K562 (cell line): Measurements from ENCODE around the gene VANGL1. TPM values are rescaled to one million over a fixed set of nuclear protein-coding genes. Genes with fewer than 3 reads are reported as not detected.

Source experiments
- ATAC-seq: fragments of 200-7000 bp; cut with Tn5 transposase; 3 replicates; pipeline ENCODE4 v1.9.1; 2020; ENCODE audit warnings: moderate library complexity
- BruUV-seq: library from RNA; stranded (reverse); fragments of 400-500 nt; replicated peaks from 2 replicates; lab custom pipeline; 2021; lab: Mats Ljungman, UMichigan
- CTCF ChIA-PET: fragments of 300-600 bp; formaldehyde crosslinking; extraction: SDS; loops from one replicate; lab custom pipeline; 2021; ENCODE audit warnings: low intra/inter-chr PET ratio; lab: Yijun Ruan, JAX
- POLR2A ChIA-PET: fragments of 300-600, 350-650 bp; sonication (Branson Sonifier 250); formaldehyde crosslinking; extraction: SDS; loops from one replicate; lab custom pipeline; 2021; ENCODE audit warnings: antibody characterized with exemption, inconsistent platforms; lab: Yijun Ruan, JAX
- DNase-seq, 4 experiments: peaks; one replicate each; pipeline versions ENCODE4 v3.0.0 to v3.0.0-alpha.2; 2011 to 2018; ENCODE audit warnings: low spot score in 3 of 4, mixed read lengths in 3 of 4; ENCODE audit errors: extremely low read depth in 1 of 4
- FAIRE-seq: peaks from 2 replicates; lab custom pipeline; 2011; peaks lifted over from hg19 to GRCh38; lab: Jason Lieb, UNC
- H2AFZ ChIP-seq: 2 replicates; pipeline ENCODE4 v1.6.0; 2011; ENCODE audit warnings: low read depth, low read length, control low read depth, inconsistent platforms
- H3K27ac ChIP-seq: fragments of 200-600 bp; 3 replicates; pipeline ENCODE4 v1.8.0; 2011; ENCODE audit warnings: low read depth, mild to moderate bottlenecking, control low read depth, inconsistent platforms, low read length, moderate library complexity, mixed read lengths; ENCODE audit errors: extremely low read depth
- H3K27me3 ChIP-seq, 2 experiments: fragments of 300-600 bp in 1 of 2; 2 replicates in 1 of 2; 3 replicates in 1 of 2; pipeline versions ENCODE4 v1.6.0 to v1.8.0; 2011; ENCODE audit warnings: inconsistent platforms in 2 of 2, low read length in 2 of 2, mild to moderate bottlenecking in 1 of 2, mixed read lengths in 1 of 2, moderate library complexity in 1 of 2; ENCODE audit not compliant: control insufficient read depth in 2 of 2, insufficient read depth in 2 of 2
- H3K36me3 ChIP-seq: fragments of 300-600 bp; 3 replicates; pipeline ENCODE4 v1.8.0; 2011; ENCODE audit warnings: mild to moderate bottlenecking, low read length, inconsistent platforms; ENCODE audit not compliant: control insufficient read depth, insufficient read depth
- H3K4me1 ChIP-seq, 2 experiments: fragments of 200-600 bp in 1 of 2; replicated peaks in 1 of 2; 2 replicates in 1 of 2; 3 replicates in 1 of 2; pipeline versions ENCODE4 v1.5.1 to v1.8.0; 2011; ENCODE audit warnings: inconsistent platforms in 2 of 2, low read length in 2 of 2, mild to moderate bottlenecking in 1 of 2, mixed read lengths in 1 of 2, moderate library complexity in 1 of 2; ENCODE audit not compliant: control insufficient read depth in 2 of 2, insufficient read depth in 2 of 2
- H3K4me2 ChIP-seq: 2 replicates; pipeline ENCODE4 v1.6.1; 2011; ENCODE audit warnings: low read length, control low read depth, inconsistent platforms, mixed read lengths; ENCODE audit not compliant: insufficient read depth
- H3K4me3 ChIP-seq: fragments of 200-600 bp; sonication (generic), shearing (Covaris generic); 2 replicates; pipeline ENCODE4 v1.5.1; 2016; ENCODE audit warnings: control low read depth, inconsistent platforms
- H3K79me2 ChIP-seq: fragments of 200-600 bp; 3 replicates; pipeline ENCODE4 v1.8.0; 2011; ENCODE audit warnings: low read length, inconsistent platforms; ENCODE audit not compliant: control insufficient read depth, insufficient read depth
- H3K9ac ChIP-seq, 2 experiments: 2 replicates each; pipeline versions ENCODE4 v1.6.0 to v1.6.1; 2011; ENCODE audit warnings: low read depth in 2 of 2, low read length in 2 of 2, control low read depth in 1 of 2, inconsistent platforms in 1 of 2, mild to moderate bottlenecking in 1 of 2, mixed read lengths in 1 of 2; ENCODE audit not compliant: insufficient read depth in 1 of 2
- H3K9me1 ChIP-seq: one replicate; pipeline ENCODE4 v1.6.0; 2011; ENCODE audit warnings: inconsistent platforms, mild to moderate bottlenecking, low read length, moderate library complexity; ENCODE audit not compliant: control insufficient read depth, insufficient read depth
- H3K9me3 ChIP-seq: replicated peaks from 2 replicates; pipeline ENCODE4 v1.5.1; 2011; ENCODE audit warnings: low read depth, low read length, inconsistent platforms; ENCODE audit not compliant: control insufficient read depth, insufficient read depth
- H4K20me1 ChIP-seq: replicated peaks from 2 replicates; pipeline ENCODE4 v1.6.1; 2011; ENCODE audit warnings: low read length, inconsistent platforms, mixed read lengths; ENCODE audit not compliant: control insufficient read depth, insufficient read depth
- ARNT ChIP-seq, 2 experiments: fragments of 450-650 bp; IDR thresholded peaks; 2 replicates each; pipeline ENCODE4 v1.6.1; 2016; ENCODE audit warnings: mild to moderate bottlenecking in 1 of 2
- ATF7 ChIP-seq: fragments of 450-650 bp; IDR thresholded peaks from 2 replicates; pipeline ENCODE4 v1.7.1; 2014; ENCODE audit warnings: mild to moderate bottlenecking, moderate library complexity
- MED1 ChIP-seq: sonication (generic); formaldehyde crosslinking; IDR thresholded peaks from 2 replicates; pipeline ENCODE4 v1.8.1; 2023; ENCODE audit warnings: missing genetic modification reagents, borderline replicate concordance
- NBN ChIP-seq: fragments of 450-650 bp; IDR thresholded peaks from 2 replicates; pipeline ENCODE4 v1.6.1; 2016; ENCODE audit warnings: low read depth, mild to moderate bottlenecking
- NR2C1 ChIP-seq, 2 experiments: fragments of 450-650 bp; IDR thresholded peaks; 2 replicates each; pipeline ENCODE4 v1.6.1; 2017; ENCODE audit warnings: mild to moderate bottlenecking in 2 of 2, antibody characterized with exemption in 1 of 2, inconsistent platforms in 1 of 2, missing compliant biosample characterization in 1 of 2, missing genetic modification characterization in 1 of 2
- PML ChIP-seq: IDR thresholded peaks from 2 replicates; pipeline ENCODE4 v1.6.1; 2012; ENCODE audit warnings: low read length, inconsistent platforms
- SPI1 ChIP-seq: IDR thresholded peaks from 2 replicates; pipeline ENCODE4 v1.6.1; 2011; ENCODE audit warnings: low read depth, low read length, control low read depth, borderline replicate concordance
- TAF9B ChIP-seq: fragments of 450-650 bp; IDR thresholded peaks from 2 replicates; pipeline ENCODE4 v1.6.1; 2018; ENCODE audit warnings: mild to moderate bottlenecking; ENCODE audit not compliant: partially characterized antibody
- U2AF2 ChIP-seq: fragments of 200-400 bp; formaldehyde crosslinking; optimal IDR thresholded peaks from 2 replicates; pipeline ENCODE3; 2017; ENCODE audit warnings: low read depth, mild to moderate bottlenecking, low read length
- ZNF253 ChIP-seq: fragments of 250-450 bp; sonication (Bioruptor Pico); conservative IDR thresholded peaks from 2 replicates; pipeline ENCODE4 v1.6.1; 2021; ENCODE audit warnings: mild to moderate bottlenecking
- ZSCAN29 ChIP-seq: fragments of 450-650 bp; IDR thresholded peaks from 2 replicates; pipeline ENCODE4 v1.6.1; 2017
- WGBS: fragments of 100-300 bp; shearing (Covaris generic); methylation state at CpG from one replicate; pipeline ENCODE4 v1.1.6; 2016; ENCODE audit warnings: low coverage, mixed read lengths; ENCODE audit not compliant: insufficient coverage; ENCODE audit errors: missing lambda C conversion rate; 5-methylcytosine and 5-hydroxymethylcytosine counted together
- in situ Hi-C: fragments of 300-500 bp; cut with MboI; formaldehyde crosslinking; loops from 4 replicates; pipeline ENCODE4 v1.15.0; 2018; ENCODE audit warnings: inconsistent platforms, mixed read lengths
- intact Hi-C: fragments of 100-400 bp; cut with micrococcal nuclease; formaldehyde crosslinking; loops from 2 replicates; pipeline ENCODE4 v1.14.2; 2022
- polyA plus RNA-seq, 8 experiments: library from polyadenylated mRNA; depleted of rRNA in 4 of 8; stranded (reverse) in 5 of 8; unstranded in 3 of 8; fragments of >200 nt; fragmentation: Nextera tagmentation in 2 of 8; fragmentation: Illumina TruSeq in 1 of 8; extraction: Ambion mirVana in 2 of 8; extraction: Trizol in 1 of 8; gene quantifications; 2 replicates each; pipeline versions ENCODE4 v1.2.1 to v1.2.3, GENCODE V29; 2011 to 2014; ENCODE audit warnings: inconsistent platforms in 1 of 8, missing spikeins in 1 of 8
- total RNA-seq, 7 experiments: library from RNA; depleted of rRNA in 6 of 7; stranded (reverse); fragments of >200 nt in 6 of 7; fragmentation: Illumina TruSeq in 2 of 7; extraction: Trizol in 2 of 7; gene quantifications; 2 replicates each; pipeline versions ENCODE4 v1.2.1 to v1.2.3, GENCODE V29; 2011 to 2021; ENCODE audit warnings: low replicate concordance in 1 of 7
- TF ChIP-seq, protein P1 (sequence below): fragments of 250-450 bp; sonication (Bioruptor Pico); IDR thresholded peaks from 2 replicates; pipeline ENCODE4 v1.8.0; 2021; ENCODE audit warnings: borderline replicate concordance, mild to moderate bottlenecking, moderate library complexity; ENCODE audit not compliant: poor library complexity, severe bottlenecking
- TF ChIP-seq, protein P2 (sequence below): sonication (generic); formaldehyde crosslinking; IDR thresholded peaks from 2 replicates; pipeline ENCODE4 v1.8.0; 2022; ENCODE audit warnings: missing genetic modification reagents, mild to moderate bottlenecking, borderline replicate concordance

Gene VANGL1
- total and polyA plus RNA-seq, 9 of the 15 experiments (the other 6 are each of a cell fraction or from before 2014, with no cell fraction given), result 0.90 to 12.8 (median 9.6) TPM

DNA sequence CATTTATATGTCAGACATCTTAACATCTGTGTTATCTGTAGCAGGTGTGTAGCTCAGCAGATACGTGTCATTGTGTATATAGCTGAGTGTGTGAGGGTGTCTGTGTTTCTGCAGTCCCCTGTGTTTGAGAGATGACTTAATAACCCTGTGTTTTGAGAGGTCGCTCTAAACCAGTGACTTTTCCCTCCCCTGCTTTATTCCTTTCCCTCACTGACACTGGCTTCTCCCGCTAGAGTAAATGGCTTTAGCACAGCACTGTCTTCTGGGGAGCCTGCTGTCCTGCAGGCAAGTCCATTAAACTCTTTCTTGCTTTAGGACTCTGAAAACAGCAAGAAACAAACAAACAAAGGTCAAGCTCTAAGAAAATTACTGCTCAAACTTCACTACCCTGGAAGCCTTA is 53.0 kb downstream of the VANGL1 start:
- BruUV-seq, result no TSS peak
- no peak overlapping the region for H3K4me2 ChIP-seq
- H3K36me3 ChIP-seq, result peaks cover 28% of the 10 kb centered on the region; the same call in 2 of the 3 replicates
- FAIRE-seq (no peak), ATAC-seq (peak; percentile 25; the same call in 2 of the 3 replicates), DNase-seq (no peak)
- no peaks in the 10 kb centered on the region for H3K9me1 ChIP-seq
- H3K9ac ChIP-seq, result no peak overlapping the region
- WGBS, result 56% methylated on average over 3 of the region's 3 CpGs
- no peak overlapping the region for H3K4me3 ChIP-seq
- H2AFZ ChIP-seq, result no peak overlapping the region
- intact Hi-C loops, result no loop called here
- H3K27me3 ChIP-seq, result 0 out of 5 replicates have a peak, but pooled peaks cover 0 to 4% of the 10 kb centered on the region in 2 experiments
- no peaks in the 10 kb centered on the region for H3K79me2 ChIP-seq
- in situ Hi-C loops, result no loop called here
- no peaks in the 10 kb centered on the region for H3K9me3 ChIP-seq
- POLR2A ChIA-PET, result interaction anchor here (0.6 to 1.4 kb wide), 6 partner anchors 12 to 427 kb away, joined by 3 to 5 read pairs (median 4); no protein-coding TSS in a partner anchor
- no peak for TF ChIP-seq ARNT (IDR thresholded peaks at IDR 0.05)
- no peak for TF ChIP-seq ZSCAN29
- TF ChIP-seq ATF7, result no peak
- TF ChIP-seq PML, result no peak
- TF ChIP-seq U2AF2, result no peak
- TF ChIP-seq, protein P1, sequence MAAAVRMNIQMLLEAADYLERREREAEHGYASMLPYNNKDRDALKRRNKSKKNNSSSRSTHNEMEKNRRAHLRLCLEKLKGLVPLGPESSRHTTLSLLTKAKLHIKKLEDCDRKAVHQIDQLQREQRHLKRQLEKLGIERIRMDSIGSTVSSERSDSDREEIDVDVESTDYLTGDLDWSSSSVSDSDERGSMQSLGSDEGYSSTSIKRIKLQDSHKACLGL (CRISPR knock-in tag), result no peak
- H3K27ac ChIP-seq, result no peak overlapping the region
- no peaks in the 10 kb centered on the region for H4K20me1 ChIP-seq
- CTCF ChIA-PET, result no interaction called here
- H3K4me1 ChIP-seq, result no peaks in the 10 kb centered on the region

DNA sequence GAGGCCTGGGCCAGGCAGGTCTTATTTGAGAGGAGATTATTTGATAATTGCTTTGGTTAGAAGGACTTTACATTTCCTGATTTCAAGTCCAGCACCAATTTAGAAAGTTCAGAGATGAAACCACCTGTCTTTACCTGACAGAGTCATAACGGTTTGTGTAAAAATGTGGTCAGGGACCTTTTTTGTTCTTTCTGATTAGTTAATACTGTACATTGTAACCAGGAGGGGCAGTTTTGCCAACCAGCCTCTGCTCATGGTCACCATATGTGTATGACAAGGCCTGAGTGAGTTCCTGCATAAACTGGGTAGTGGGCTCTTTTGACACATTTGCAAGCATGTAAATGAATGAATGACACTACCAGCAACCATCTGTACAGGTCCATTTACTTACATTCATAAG is 55.8 kb downstream of the VANGL1 start:
- in situ Hi-C loops, result no loop called here
- DNase-seq, result no peak
- intact Hi-C loops, result no loop called here
- TF ChIP-seq TAF9B (no peak), NR2C1 (IDR thresholded peaks at IDR 0.05) (no peak), NR2C1 (tag; IDR thresholded peaks at IDR 0.05) (no peak), ZNF253 (no peak), MED1 (no peak), SPI1 (no peak), NBN (no peak)
- TF ChIP-seq, protein P2, sequence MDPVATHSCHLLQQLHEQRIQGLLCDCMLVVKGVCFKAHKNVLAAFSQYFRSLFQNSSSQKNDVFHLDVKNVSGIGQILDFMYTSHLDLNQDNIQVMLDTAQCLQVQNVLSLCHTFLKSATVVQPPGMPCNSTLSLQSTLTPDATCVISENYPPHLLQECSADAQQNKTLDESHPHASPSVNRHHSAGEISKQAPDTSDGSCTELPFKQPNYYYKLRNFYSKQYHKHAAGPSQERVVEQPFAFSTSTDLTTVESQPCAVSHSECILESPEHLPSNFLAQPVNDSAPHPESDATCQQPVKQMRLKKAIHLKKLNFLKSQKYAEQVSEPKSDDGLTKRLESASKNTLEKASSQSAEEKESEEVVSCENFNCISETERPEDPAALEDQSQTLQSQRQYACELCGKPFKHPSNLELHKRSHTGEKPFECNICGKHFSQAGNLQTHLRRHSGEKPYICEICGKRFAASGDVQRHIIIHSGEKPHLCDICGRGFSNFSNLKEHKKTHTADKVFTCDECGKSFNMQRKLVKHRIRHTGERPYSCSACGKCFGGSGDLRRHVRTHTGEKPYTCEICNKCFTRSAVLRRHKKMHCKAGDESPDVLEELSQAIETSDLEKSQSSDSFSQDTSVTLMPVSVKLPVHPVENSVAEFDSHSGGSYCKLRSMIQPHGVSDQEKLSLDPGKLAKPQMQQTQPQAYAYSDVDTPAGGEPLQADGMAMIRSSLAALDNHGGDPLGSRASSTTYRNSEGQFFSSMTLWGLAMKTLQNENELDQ (CRISPR knock-in tag), result no peak

More for the DNA sequence above, 55.8 kb downstream of the VANGL1 start:
- WGBS, result 12% methylated on average over 1 of the region's 1 CpG
- Histone ChIP-seq H3K9me3 (no peaks in the 10 kb centered on the region), H4K20me1 (no peaks in the 10 kb centered on the region; the same call in 1 of the 2 replicates), H3K27ac (no peak overlapping the region), H3K4me1 (no peaks in the 10 kb centered on the region), H2AFZ (no peak overlapping the region), H3K79me2 (no peaks in the 10 kb centered on the region), H3K4me3 (no peak overlapping the region), H3K27me3 (peaks cover 0 to 4% of the 10 kb centered on the region in 2 experiments; a peak in 1 of 5 replicates), H3K9ac (no peak overlapping the region), H3K9me1 (no peaks in the 10 kb centered on the region), H3K36me3 (peaks cover 2% of the 10 kb centered on the region; the same call in 1 of the 3 replicates), H3K4me2 (no peak overlapping the region)
- POLR2A ChIA-PET, result no interaction called here
- BruUV-seq, result no TSS peak
- FAIRE-seq (no peak), ATAC-seq (no peak)
- CTCF ChIA-PET, result no interaction called here
